Measurements from ENCODE around the gene MACROD1. TPM values are rescaled to one million over a fixed set of nuclear protein-coding genes. Genes with fewer than 3 reads are reported as not detected.

The MACROD1 gene
- total and polyA plus RNA-seq, 9 of the 15 experiments (the other 6 are each of a cell fraction or from before 2014, with no cell fraction given) = 1.1 to 60.0 (median 26.4) TPM

GRCh38 chr11:63969461-63969860 lies 196.5 kb downstream of the MACROD1 start:
- H3K4me3 ChIP-seq = no peak overlapping the region
- 52% methylated on average over 2 of the region's 2 CpGs for WGBS (ENCODE audit: insufficient coverage, low coverage, missing lambda C conversion rate)
- no peak overlapping the region; a peak in 1 of 4 replicates for H3K9ac ChIP-seq (ENCODE audit: insufficient read depth in 1 of 2, low read depth in 2 of 2, low read length in 2 of 2)
- H3K9me3 ChIP-seq (replicated peaks; ENCODE audit: control insufficient read depth, insufficient read depth, low read depth, low read length) = no peaks in the 10 kb centered on the region
- H3K36me3 ChIP-seq (ENCODE audit: control insufficient read depth, insufficient read depth, low read length) = no peaks in the 10 kb centered on the region
- peaks cover 5 to 9% of the 10 kb centered on the region in 2 experiments for H3K4me1 ChIP-seq (replicated peaks in 1 of 2; ENCODE audit: control insufficient read depth in 2 of 2, insufficient read depth in 2 of 2, low read length in 2 of 2)
- H3K4me2 ChIP-seq (ENCODE audit: insufficient read depth, low read length) = no peak overlapping the region
- H3K79me2 ChIP-seq (ENCODE audit: control insufficient read depth, insufficient read depth, low read length) = peaks cover 2% of the 10 kb centered on the region
- ChIA-PET CTCF (ENCODE audit: low intra/inter-chr PET ratio) (no interaction called here), POLR2A (interaction anchor here (0.7 kb wide), 1 partner anchor 48 kb away, joined by 3 read pairs; no protein-coding TSS in a partner anchor)
- DNase-seq (ENCODE audit: extremely low read depth in 1 of 4, low spot score in 3 of 4) (no peak), ATAC-seq (no peak), FAIRE-seq (no peak)
- no peak overlapping the region for H3K27ac ChIP-seq (ENCODE audit: extremely low read depth, low read depth, low read length)
- no peaks in the 10 kb centered on the region for H4K20me1 ChIP-seq (replicated peaks; ENCODE audit: control insufficient read depth, insufficient read depth, low read length)
- no peak overlapping the region for H2AFZ ChIP-seq (ENCODE audit: low read depth, low read length)
- H3K27me3 ChIP-seq (ENCODE audit: control insufficient read depth in 2 of 2, insufficient read depth in 2 of 2, low read length in 2 of 2) = no peaks in the 10 kb centered on the region
- intact Hi-C loops (cut with micrococcal nuclease) (no loop called here), in situ Hi-C loops (cut with MboI) (no loop called here)
- H3K9me1 ChIP-seq (ENCODE audit: control insufficient read depth, insufficient read depth, low read length) = no peaks in the 10 kb centered on the region
- BruUV-seq (replicated peaks) = no TSS peak
- TF ChIP-seq GATA2 (CRISPR knock-in tag; IDR thresholded peaks at IDR 0.05) = no peak
- no peak for TF ChIP-seq POLR2A (conservative IDR thresholded peaks at IDR 0.05)
- TF ChIP-seq, protein P1, sequence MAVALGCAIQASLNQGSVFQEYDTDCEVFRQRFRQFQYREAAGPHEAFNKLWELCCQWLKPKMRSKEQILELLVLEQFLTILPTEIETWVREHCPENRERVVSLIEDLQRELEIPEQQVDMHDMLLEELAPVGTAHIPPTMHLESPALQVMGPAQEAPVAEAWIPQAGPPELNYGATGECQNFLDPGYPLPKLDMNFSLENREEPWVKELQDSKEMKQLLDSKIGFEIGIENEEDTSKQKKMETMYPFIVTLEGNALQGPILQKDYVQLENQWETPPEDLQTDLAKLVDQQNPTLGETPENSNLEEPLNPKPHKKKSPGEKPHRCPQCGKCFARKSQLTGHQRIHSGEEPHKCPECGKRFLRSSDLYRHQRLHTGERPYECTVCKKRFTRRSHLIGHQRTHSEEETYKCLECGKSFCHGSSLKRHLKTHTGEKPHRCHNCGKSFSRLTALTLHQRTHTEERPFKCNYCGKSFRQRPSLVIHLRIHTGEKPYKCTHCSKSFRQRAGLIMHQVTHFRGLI (CRISPR knock-in tag; IDR thresholded peaks at IDR 0.05) = no peak
- TF ChIP-seq, protein P2, sequence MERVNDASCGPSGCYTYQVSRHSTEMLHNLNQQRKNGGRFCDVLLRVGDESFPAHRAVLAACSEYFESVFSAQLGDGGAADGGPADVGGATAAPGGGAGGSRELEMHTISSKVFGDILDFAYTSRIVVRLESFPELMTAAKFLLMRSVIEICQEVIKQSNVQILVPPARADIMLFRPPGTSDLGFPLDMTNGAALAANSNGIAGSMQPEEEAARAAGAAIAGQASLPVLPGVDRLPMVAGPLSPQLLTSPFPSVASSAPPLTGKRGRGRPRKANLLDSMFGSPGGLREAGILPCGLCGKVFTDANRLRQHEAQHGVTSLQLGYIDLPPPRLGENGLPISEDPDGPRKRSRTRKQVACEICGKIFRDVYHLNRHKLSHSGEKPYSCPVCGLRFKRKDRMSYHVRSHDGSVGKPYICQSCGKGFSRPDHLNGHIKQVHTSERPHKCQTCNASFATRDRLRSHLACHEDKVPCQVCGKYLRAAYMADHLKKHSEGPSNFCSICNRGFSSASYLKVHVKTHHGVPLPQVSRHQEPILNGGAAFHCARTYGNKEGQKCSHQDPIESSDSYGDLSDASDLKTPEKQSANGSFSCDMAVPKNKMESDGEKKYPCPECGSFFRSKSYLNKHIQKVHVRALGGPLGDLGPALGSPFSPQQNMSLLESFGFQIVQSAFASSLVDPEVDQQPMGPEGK (CRISPR knock-in tag; IDR thresholded peaks at IDR 0.05; ENCODE audit: borderline replicate concordance) = no peak
- no peak for TF ChIP-seq KHSRP (IDR thresholded peaks at IDR 0.05)
- TF ChIP-seq ZSCAN32 (CRISPR knock-in tag; IDR thresholded peaks at IDR 0.05) = no peak
- TF ChIP-seq, protein P3, sequence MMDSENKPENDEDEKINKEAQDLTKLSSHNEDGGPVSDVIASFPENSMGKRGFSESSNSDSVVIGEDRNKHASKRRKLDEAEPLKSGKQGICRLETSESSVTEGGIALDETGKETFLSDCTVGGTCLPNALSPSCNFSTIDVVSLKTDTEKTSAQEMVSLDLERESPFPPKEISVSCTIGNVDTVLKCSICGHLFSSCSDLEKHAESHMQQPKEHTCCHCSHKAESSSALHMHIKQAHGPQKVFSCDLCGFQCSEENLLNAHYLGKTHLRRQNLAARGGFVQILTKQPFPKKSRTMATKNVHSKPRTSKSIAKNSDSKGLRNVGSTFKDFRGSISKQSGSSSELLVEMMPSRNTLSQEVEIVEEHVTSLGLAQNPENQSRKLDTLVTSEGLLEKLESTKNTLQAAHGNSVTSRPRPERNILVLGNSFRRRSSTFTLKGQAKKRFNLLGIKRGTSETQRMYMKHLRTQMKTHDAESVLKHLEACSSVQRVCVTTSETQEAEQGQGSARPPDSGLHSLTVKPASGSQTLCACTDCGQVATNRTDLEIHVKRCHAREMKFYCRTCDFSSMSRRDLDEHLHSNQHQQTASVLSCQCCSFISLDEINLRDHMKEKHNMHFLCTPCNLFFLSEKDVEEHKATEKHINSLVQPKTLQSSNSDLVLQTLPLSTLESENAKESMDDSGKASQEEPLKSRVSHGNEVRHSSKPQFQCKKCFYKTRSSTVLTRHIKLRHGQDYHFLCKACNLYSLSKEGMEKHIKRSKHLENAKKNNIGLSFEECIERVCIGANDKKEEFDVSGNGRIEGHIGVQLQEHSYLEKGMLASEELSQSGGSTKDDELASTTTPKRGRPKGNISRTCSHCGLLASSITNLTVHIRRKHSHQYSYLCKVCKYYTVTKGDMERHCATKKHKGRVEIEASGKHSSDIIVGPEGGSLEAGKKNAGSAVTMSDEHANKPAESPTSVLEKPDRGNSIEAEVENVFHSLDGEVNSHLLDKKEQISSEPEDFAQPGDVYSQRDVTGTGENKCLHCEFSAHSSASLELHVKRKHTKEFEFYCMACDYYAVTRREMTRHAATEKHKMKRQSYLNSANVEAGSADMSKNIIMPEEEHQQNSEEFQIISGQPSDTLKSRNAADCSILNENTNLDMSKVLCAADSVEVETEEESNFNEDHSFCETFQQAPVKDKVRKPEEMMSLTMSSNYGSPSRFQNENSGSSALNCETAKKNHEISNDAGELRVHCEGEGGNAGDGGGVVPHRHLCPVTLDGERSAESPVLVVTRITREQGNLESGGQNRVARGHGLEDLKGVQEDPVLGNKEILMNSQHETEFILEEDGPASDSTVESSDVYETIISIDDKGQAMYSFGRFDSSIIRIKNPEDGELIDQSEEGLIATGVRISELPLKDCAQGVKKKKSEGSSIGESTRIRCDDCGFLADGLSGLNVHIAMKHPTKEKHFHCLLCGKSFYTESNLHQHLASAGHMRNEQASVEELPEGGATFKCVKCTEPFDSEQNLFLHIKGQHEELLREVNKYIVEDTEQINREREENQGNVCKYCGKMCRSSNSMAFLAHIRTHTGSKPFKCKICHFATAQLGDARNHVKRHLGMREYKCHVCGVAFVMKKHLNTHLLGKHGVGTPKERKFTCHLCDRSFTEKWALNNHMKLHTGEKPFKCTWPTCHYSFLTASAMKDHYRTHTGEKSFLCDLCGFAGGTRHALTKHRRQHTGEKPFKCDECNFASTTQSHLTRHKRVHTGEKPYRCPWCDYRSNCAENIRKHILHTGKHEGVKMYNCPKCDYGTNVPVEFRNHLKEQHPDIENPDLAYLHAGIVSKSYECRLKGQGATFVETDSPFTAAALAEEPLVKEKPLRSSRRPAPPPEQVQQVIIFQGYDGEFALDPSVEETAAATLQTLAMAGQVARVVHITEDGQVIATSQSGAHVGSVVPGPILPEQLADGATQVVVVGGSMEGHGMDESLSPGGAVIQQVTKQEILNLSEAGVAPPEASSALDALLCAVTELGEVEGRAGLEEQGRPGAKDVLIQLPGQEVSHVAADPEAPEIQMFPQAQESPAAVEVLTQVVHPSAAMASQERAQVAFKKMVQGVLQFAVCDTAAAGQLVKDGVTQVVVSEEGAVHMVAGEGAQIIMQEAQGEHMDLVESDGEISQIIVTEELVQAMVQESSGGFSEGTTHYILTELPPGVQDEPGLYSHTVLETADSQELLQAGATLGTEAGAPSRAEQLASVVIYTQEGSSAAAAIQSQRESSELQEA (IDR thresholded peaks at IDR 0.05; ENCODE audit: low read depth) = no peak
- no peak for TF ChIP-seq ATF7 (IDR thresholded peaks at IDR 0.05)
- TF ChIP-seq, protein P4, sequence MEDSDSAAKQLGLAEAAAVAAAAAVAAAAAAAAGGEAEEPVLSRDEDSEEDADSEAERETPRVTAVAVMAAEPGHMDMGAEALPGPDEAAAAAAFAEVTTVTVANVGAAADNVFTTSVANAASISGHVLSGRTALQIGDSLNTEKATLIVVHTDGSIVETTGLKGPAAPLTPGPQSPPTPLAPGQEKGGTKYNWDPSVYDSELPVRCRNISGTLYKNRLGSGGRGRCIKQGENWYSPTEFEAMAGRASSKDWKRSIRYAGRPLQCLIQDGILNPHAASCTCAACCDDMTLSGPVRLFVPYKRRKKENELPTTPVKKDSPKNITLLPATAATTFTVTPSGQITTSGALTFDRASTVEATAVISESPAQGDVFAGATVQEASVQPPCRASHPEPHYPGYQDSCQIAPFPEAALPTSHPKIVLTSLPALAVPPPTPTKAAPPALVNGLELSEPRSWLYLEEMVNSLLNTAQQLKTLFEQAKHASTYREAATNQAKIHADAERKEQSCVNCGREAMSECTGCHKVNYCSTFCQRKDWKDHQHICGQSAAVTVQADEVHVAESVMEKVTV (CRISPR knock-in tag; IDR thresholded peaks at IDR 0.05) = no peak
- no peak for TF ChIP-seq RBM17 (IDR thresholded peaks at IDR 0.05; ENCODE audit: borderline replicate concordance, low read depth, low read length)
